ENCODE measurements around the gene PYY. TPM values are rescaled to one million over a fixed set of nuclear protein-coding genes. Genes with fewer than 3 reads are reported as not detected.

PYY gene
- total RNA-seq, 4 donors from 2014 or later = not detected

DNA sequence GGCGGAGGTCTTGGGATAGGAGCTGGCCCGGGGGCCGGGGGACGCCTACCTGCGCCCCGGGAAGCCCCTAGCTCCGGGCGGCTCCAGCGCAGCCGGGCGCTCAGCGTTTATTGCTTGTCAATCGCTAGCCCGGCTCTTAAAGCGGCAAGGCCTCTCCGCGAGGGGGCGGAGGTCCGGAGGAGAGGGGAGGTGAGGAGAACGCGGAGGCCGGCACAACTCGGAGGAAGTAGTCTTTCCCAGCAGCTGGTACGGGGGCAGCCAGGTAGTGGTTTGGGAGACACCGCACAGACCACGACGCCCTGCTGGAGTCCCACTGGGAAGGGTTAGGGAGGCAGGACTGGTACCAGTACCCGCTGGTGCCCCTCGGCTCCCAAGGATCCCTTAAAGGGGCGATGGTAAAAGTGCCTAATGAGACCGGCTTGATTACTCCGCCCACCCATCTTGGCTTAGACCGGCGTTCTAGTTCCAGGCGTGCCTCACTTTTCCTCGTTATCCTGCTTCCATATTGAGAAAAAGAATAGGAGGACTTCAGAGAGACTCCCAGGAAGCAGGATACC is 46.2 kb downstream of the PYY start, which contains the start of gene MPP2:
Gene MPP2, minus strand, starts transcription at position 112 of the 557 bp plus-strand sequence. CDS start 3,076 bp downstream, outside the sequence.
- TF ChIP-seq, protein P1, sequence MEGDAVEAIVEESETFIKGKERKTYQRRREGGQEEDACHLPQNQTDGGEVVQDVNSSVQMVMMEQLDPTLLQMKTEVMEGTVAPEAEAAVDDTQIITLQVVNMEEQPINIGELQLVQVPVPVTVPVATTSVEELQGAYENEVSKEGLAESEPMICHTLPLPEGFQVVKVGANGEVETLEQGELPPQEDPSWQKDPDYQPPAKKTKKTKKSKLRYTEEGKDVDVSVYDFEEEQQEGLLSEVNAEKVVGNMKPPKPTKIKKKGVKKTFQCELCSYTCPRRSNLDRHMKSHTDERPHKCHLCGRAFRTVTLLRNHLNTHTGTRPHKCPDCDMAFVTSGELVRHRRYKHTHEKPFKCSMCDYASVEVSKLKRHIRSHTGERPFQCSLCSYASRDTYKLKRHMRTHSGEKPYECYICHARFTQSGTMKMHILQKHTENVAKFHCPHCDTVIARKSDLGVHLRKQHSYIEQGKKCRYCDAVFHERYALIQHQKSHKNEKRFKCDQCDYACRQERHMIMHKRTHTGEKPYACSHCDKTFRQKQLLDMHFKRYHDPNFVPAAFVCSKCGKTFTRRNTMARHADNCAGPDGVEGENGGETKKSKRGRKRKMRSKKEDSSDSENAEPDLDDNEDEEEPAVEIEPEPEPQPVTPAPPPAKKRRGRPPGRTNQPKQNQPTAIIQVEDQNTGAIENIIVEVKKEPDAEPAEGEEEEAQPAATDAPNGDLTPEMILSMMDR (IDR thresholded peaks at IDR 0.05; ENCODE audit: low read depth) = no peak

DNA sequence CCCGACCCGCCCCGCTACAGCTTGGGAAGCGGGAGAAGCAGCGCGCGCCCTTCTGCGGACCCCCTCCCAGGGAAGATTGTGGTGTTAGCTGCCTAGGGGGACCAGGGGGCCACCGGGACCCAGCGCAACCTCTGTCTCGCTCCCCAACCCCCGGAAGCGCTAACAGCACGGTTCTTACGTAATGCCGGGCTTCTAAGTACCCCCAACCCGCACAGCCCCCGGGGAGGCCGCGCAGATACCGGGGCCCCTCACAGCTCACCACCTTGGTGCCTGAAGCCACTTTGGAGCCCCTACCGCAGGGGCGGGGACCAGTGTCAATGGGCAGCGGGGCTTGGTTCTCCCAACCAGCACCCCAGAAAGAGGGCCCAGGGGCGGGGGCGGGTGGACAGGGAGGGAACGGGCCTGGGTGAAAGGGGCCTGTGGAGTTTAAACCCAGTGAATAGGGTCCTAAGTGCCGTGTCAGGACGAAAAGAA is 46.8 kb downstream of the PYY start:
- TF ChIP-seq, protein P1 (IDR thresholded peaks at IDR 0.05; ENCODE audit: low read depth) = no peak

DNA sequence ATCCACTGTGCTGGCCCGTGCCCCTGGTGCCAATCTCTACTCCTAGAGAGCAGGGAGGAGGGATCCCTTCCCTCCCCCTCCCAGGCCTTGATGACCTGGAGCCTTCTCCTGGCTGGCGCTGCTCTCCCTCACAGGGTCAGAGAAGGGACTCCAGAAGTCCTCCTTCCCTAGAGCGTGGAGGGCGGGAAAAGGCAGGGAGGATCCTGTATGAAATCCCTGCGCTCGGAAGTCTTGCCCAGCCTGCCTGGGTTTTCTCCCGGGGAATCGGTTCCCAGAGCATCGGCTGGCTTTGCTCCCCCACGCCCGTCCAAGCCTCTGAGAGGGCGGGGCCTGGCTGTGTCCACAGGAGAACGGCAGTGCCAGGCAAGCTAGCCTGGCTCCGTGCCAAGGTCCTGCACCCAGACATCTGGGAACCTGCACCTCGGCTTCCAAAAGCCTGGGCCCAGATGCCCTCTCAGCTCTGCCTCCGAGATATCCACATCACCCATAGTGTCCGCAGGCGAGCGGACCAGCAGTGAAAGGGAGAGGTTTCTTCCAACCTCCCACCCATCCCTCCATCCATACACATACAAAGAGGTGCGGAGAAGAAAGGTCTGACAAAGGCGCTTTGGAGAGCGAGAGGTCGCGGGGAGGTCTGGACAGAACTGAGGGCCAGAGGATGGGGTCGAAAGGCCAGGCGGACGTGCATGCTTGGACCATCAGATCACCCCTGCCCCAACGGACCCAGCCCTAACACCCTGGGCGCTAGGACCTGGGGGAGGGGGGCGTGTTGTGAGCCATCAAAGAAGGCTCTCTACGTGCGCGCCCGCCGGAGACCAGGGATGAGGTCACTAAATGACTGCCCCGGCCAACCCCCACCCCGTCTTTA is 47.5 kb downstream of the PYY start:
- TF ChIP-seq, protein P1 (IDR thresholded peaks at IDR 0.05; ENCODE audit: low read depth) = no peak

DNA sequence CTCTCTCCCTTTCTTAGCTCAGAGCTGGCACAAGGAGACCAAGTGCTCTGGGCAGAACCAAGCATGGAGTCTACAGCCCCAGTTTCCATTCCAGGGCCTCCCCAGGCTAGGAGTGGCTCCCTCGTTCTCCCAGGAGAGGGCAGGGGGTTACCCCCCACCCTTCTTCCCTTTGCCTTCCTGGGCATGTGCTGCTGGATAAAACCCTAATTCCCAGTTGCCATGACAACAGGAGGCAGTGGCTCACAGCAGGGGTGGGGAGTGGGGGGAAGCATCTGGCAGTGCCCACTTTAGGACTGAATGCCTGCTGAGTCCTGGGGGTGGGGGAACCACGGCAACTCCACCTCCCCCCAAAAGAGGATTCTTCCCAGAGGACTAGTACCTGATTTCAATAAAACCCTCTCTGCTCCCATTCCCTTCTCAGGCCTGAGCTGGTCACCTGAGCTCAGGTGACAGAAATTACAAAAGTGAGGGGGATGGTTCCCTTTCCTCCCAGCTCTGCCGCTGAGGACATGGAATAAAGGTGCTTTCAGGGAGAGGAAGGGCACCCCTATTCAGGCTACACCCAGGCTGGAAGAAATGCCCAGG is 48.2 kb downstream of the PYY start:
- TF ChIP-seq, protein P1 (IDR thresholded peaks at IDR 0.05; ENCODE audit: low read depth) = no peak

Other genes with a start within 250 kb of the PYY start
- gene SOST, start 195.1 kb downstream of the PYY start, total RNA-seq = not detected
- 10 to 100 TPM; 55.4 to 86.4 (median 60.2) TPM for gene DUSP3, start 175.0 kb downstream of the PYY start, total RNA-seq
- under 1 TPM in 2 of 4 donors, not detected in 2; 0.19 to 0.22 TPM for gene CFAP97D1, start 173.5 kb downstream of the PYY start, total RNA-seq
- gene MPP3, start 120.8 kb downstream of the PYY start, total RNA-seq = 100 to 1,000 TPM in 1 of 4 donors, 10 to 100 TPM in 2, 1 to 10 TPM in 1; 9.0 to 122 (median 25.2) TPM
- gene CD300LG, start 106.8 kb downstream of the PYY start, total RNA-seq = 100 to 1,000 TPM in 1 of 4 donors, 10 to 100 TPM in 3; 29.5 to 234 (median 50.5) TPM
- gene MPP2, start 46.4 kb downstream of the PYY start, total RNA-seq = 1 to 10 TPM in 3 of 4 donors, under 1 TPM in 1; 0.65 to 4.2 (median 2.2) TPM
- not detected for gene PPY, start 11.5 kb downstream of the PYY start, total RNA-seq
- gene NAGS, start 50.7 kb upstream of the PYY start, total RNA-seq = 1 to 10 TPM in 2 of 4 donors, under 1 TPM in 1, not detected in 1; 0.94 to 1.5 (median 1.3) TPM
- gene TMEM101, start 61.0 kb upstream of the PYY start, total RNA-seq = 10 to 100 TPM; 13.5 to 28.4 (median 21.9) TPM
- gene LSM12, start 112.7 kb upstream of the PYY start, total RNA-seq = 10 to 100 TPM; 26.2 to 57.2 (median 29.1) TPM
- 10 to 100 TPM; 30.6 to 39.9 (median 35.7) TPM for gene G6PC3, start 116.8 kb upstream of the PYY start, total RNA-seq
- gene HDAC5, start 169.7 kb upstream of the PYY start, total RNA-seq = 10 to 100 TPM; 23.3 to 91.7 (median 42.4) TPM
- 1 to 10 TPM in 3 of 4 donors, under 1 TPM in 1; 0.82 to 3.6 (median 1.8) TPM for gene HROB, start 188.0 kb upstream of the PYY start, total RNA-seq
- gene ASB16, start 216.8 kb upstream of the PYY start, total RNA-seq = not detected
- gene TMUB2, start 233.0 kb upstream of the PYY start, total RNA-seq = 10 to 100 TPM; 26.6 to 36.0 (median 33.2) TPM
- 10 to 100 TPM; 11.7 to 31.6 (median 28.2) TPM for gene ATXN7L3, start 245.9 kb upstream of the PYY start, total RNA-seq

All from subcutaneous adipose tissue (tissue), 4 donors.